Thymus (tissue), 11 donors: ENCODE measurements around the gene KCNC3. TPM values are rescaled to one million over a fixed set of nuclear protein-coding genes. Genes with fewer than 3 reads are reported as not detected.
"Not testable (repeated sequence)": the region's sequence is repeated elsewhere in the genome, so short reads cannot be mapped to it uniquely, and the experiment has no call there.

Source experiments
- DNase-seq, 9 donors: peaks; one replicate each; pipeline ENCODE4 v3.0.0-alpha.2; 2013; ENCODE audit warnings: low spot score in 9 of 9, low read depth in 6 of 9, missing footprints in 1 of 9
- H3K27ac ChIP-seq, 2 donors: one replicate each; pipeline ENCODE4 v1.5.1; 2013; ENCODE audit warnings: control low read depth in 1 of 2, low read depth in 1 of 2, low read length in 1 of 2, mild to moderate bottlenecking in 1 of 2, moderate library complexity in 1 of 2
- H3K27me3 ChIP-seq, 2 donors: one replicate each; pipeline ENCODE4 v1.5.1; 2013; ENCODE audit warnings: low read length in 1 of 2; ENCODE audit not compliant: control insufficient read depth in 2 of 2, insufficient read depth in 1 of 2
- H3K36me3 ChIP-seq, 2 donors: one replicate each; pipeline ENCODE4 v1.5.1; 2013; ENCODE audit warnings: low read length in 1 of 2, mild to moderate bottlenecking in 1 of 2, moderate library complexity in 1 of 2; ENCODE audit not compliant: control insufficient read depth in 2 of 2, insufficient read depth in 2 of 2
- H3K4me1 ChIP-seq, 2 donors: one replicate each; pipeline ENCODE4 v1.5.1; 2013; ENCODE audit warnings: low read length in 2 of 2; ENCODE audit not compliant: control insufficient read depth in 2 of 2, insufficient read depth in 2 of 2
- H3K4me3 ChIP-seq, 2 donors: one replicate each; pipeline ENCODE4 v1.5.1; 2013; ENCODE audit warnings: low read length in 2 of 2, control low read depth in 1 of 2, mild to moderate bottlenecking in 1 of 2
- H3K9me3 ChIP-seq, 2 donors: one replicate each; pipeline ENCODE4 v1.5.1; 2013; ENCODE audit warnings: low read length in 1 of 2, mild to moderate bottlenecking in 1 of 2; ENCODE audit not compliant: control insufficient read depth in 2 of 2, insufficient read depth in 1 of 2
- WGBS: extraction: QIAGEN DNeasy Blood & Tissue Kit; methylation state at CpG from one replicate; pipeline ENCODE4 v1.1.7; 2013; 5-methylcytosine and 5-hydroxymethylcytosine counted together
- polyA plus RNA-seq: library from polyadenylated mRNA; stranded (reverse); fragments of 200-250 nt; gene quantifications from one replicate; pipeline ENCODE4 v1.2.3, GENCODE V29; 2013
- total RNA-seq: library from RNA; stranded (reverse); fragments of 120-200 nt; gene quantifications from one replicate; pipeline ENCODE4 v1.2.4, GENCODE V29; 2013
- donor health status: healthy.

KCNC3 gene
- total and polyA plus RNA-seq, 2 donors = 0.47 to 6.8 TPM

DNA sequence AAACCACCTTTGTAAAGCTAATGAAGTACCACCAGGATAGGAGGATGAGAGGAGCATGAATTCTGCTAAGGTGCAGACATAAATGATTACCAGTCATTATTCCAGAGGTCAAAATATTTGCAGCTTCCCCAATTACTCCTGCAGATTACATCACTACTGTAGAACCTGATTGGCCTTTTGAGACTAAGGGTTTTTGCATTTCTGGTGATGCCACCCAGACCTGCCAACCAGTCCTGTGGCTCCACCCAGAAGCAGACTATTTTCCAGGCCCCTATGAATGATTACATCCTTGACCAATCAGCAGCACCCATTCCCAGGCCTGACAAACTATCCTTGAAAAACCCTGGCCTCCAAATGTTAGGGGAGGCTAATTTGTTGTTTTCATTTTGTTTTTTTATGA is 11.2 kb upstream of the KCNC3 start:
- Histone ChIP-seq H3K36me3 (no peaks in the 10 kb centered on the region), H3K27me3 (no peaks in the 10 kb centered on the region), H3K27ac (no peak overlapping the region), H3K9me3 (peaks cover 0 to 3% of the 10 kb centered on the region in 2 donors), H3K4me3 (no peak overlapping the region), H3K4me1 (no peaks in the 10 kb centered on the region)
- DNase-seq = no peak

- not testable (repeated sequence) for H3K4me3 ChIP-seq, H3K27ac ChIP-seq, H3K9me3 ChIP-seq, H3K36me3 ChIP-seq, DNase-seq
- peaks cover 13 to 21% of the 10 kb centered on the region in 2 donors for H3K4me1 ChIP-seq
- H3K27me3 ChIP-seq = peaks cover 0 to 28% of the 10 kb centered on the region in 2 donors
- 94% methylated on average over 6 of the region's 6 CpGs for WGBS
These were observed 7.9 kb upstream of the KCNC3 start for GRCh38 chr19:50337031-50337430.

- no peak overlapping the region for H3K27ac ChIP-seq
- DNase-seq = no peak
- H3K9me3 ChIP-seq = peaks cover 9 to 18% of the 10 kb centered on the region in 2 donors
- no peak overlapping the region for H3K4me3 ChIP-seq
- peaks cover 22 to 33% of the 10 kb centered on the region in 2 donors for H3K4me1 ChIP-seq
- no peaks in the 10 kb centered on the region for H3K36me3 ChIP-seq
- H3K27me3 ChIP-seq = peaks cover 6 to 45% of the 10 kb centered on the region in 2 donors
- 94% methylated on average over 12 of the region's 12 CpGs for WGBS
These were observed 5.7 kb upstream of the KCNC3 start for GRCh38 chr19:50334741-50335421.

- Histone ChIP-seq H3K27me3 (peaks cover 15 to 54% of the 10 kb centered on the region in 2 donors), H3K4me3 (peak overlapping the region; percentile 43 to 51), H3K9me3 (peaks cover 17 to 26% of the 10 kb centered on the region in 2 donors), H3K4me1 (peaks cover 22 to 33% of the 10 kb centered on the region in 2 donors), H3K36me3 (no peaks in the 10 kb centered on the region), H3K27ac (peak overlapping the region; percentile 45 to 81)
- DNase-seq = peak in 6 of 9 donors; percentile 42 to 78 (median 64)
- WGBS = 15% methylated on average over 54 of the region's 54 CpGs
These were observed 4.8 kb upstream of the KCNC3 start for GRCh38 chr19:50333737-50334617.

- peaks cover 17 to 26% of the 10 kb centered on the region in 2 donors for H3K9me3 ChIP-seq
- H3K36me3 ChIP-seq = no peaks in the 10 kb centered on the region
- peaks cover 22 to 59% of the 10 kb centered on the region in 2 donors for H3K27me3 ChIP-seq
- peak in 6 of 9 donors; percentile 36 to 84 (median 64) for DNase-seq
- peak overlapping the region; percentile 43 to 51 for H3K4me3 ChIP-seq
- WGBS = 4% methylated on average over 34 of the region's 34 CpGs
- H3K4me1 ChIP-seq = peaks cover 22 to 33% of the 10 kb centered on the region in 2 donors
- peak overlapping the region; percentile 52 to 62 for H3K27ac ChIP-seq
These were observed 4.1 kb upstream of the KCNC3 start for GRCh38 chr19:50333235-50333736.

DNA sequence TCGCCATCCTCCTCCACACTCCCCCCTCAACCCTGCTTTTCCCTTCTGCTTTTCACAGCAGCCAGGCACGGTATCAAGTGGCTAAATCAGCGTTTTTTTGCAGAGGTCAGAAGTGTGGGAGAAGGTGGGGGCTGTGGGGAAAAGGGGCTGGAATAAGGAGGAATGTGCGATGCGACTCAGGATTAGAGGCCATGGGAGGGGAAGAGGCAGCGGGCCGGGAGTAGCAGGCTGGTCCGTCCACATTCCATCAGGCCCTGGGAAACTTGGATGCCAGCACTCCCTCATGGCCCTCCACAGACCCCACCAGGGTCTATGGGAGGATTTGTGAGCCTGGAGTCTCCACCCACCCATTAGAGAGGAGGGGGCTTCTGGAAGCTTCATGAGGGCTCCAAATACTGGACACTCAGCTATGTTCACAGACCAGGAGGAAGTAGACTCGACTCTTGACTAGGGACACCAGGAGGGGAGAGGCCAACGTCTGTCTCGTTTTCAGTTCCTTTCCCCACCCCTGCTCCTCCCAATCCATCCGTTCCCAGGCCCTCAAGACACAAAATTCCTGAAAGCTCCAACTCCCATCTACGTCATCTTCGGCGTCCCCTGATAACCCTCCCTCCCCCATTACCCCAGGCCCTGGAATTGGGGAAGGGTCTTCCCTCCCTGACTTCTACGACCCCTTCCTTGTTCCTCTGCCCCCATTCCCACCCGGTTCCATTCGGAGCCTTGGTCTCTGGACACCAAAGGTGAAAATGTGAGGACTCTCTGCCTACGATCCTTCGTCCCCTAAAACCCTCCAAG is 3.3 kb upstream of the KCNC3 start:
- Histone ChIP-seq H3K4me1 (peaks cover 22 to 33% of the 10 kb centered on the region in 2 donors), H3K27me3 (peaks cover 30 to 66% of the 10 kb centered on the region in 2 donors), H3K4me3 (peak overlapping the region in 1 of 2 donors; percentile 43), H3K9me3 (peaks cover 17 to 26% of the 10 kb centered on the region in 2 donors), H3K27ac (peak overlapping the region; percentile 64 to 78), H3K36me3 (no peaks in the 10 kb centered on the region)
- DNase-seq = no peak
- WGBS = 11% methylated on average over 20 of the region's 20 CpGs

GRCh38 chr19:50331994-50332243 is 2.7 kb upstream of the KCNC3 start:
- WGBS = 8% methylated on average over 2 of the region's 2 CpGs
- peak overlapping the region in 1 of 2 donors; percentile 64 for H3K27ac ChIP-seq
- no peaks in the 10 kb centered on the region for H3K36me3 ChIP-seq
- H3K4me1 ChIP-seq = peaks cover 22 to 33% of the 10 kb centered on the region in 2 donors
- H3K27me3 ChIP-seq = peaks cover 36 to 71% of the 10 kb centered on the region in 2 donors
- H3K4me3 ChIP-seq = no peak overlapping the region
- H3K9me3 ChIP-seq = peaks cover 17 to 26% of the 10 kb centered on the region in 2 donors
- DNase-seq = no peak

DNA sequence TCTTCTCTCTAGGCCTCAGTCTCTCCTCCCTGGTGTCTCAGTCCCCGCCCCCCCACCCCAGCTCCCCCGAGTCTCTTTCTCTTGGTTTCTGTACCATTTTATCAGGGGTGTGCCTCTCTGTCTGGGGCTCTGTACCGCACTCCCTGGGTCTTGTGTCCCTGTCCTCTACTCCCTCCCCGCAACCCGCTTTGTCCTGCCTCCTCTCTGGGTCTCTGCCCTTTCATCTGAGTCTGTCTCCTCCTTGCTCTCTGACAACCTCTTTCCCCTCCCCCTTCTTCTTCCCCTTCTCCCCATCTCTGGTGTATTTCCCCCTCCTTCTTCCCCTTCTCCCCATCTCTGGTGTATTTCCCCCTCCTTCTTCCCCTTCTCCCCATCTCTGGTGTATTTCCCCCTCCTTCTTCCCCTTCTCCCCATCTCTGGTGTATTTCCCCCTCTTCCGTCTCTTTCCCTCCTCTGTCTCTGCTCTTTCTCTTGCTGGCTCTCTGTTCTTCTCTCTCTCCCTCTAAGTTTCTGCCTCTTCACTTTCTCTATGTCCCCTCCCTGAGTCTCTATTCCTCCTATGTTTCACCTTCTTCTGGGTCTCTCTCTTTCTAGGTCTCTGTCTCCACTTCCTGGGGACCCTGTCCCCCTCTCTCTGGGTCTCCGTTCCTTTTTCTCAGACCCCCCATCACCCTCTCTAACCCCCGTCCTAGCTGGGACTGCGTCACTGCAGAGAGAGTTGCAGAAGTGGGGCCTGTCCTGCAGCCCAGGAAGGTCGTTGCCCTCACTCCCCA is 2.2 kb upstream of the KCNC3 start:
- 13% methylated on average over 10 of the region's 10 CpGs for WGBS
- DNase-seq = no peak
- Histone ChIP-seq H3K27ac (no peak overlapping the region), H3K9me3 (peaks cover 17 to 29% of the 10 kb centered on the region in 2 donors), H3K4me1 (peaks cover 22 to 33% of the 10 kb centered on the region in 2 donors), H3K36me3 (no peaks in the 10 kb centered on the region), H3K4me3 (peak overlapping the region in 1 of 2 donors; percentile 30), H3K27me3 (peaks cover 41 to 76% of the 10 kb centered on the region in 2 donors)
